ELR (cell line): ENCODE results near the gene PMEPA1.

Experiments used
- DNase-seq: peaks from one replicate; pipeline ENCODE4 v3.0.0-alpha.2; 2015; ENCODE audit warnings: low read depth

The PMEPA1 gene

GRCh38 chr20:57621421-57622200, 88.2 kb downstream of the PMEPA1 start:
- peak; percentile 29 for DNase-seq

- DNase-seq, result no peak
Measured at GRCh38 chr20:57620999-57621398, 88.8 kb downstream of the PMEPA1 start.

GRCh38 chr20:57620274-57620990, 89.4 kb downstream of the PMEPA1 start, which contains the start of gene ZBP1:
Gene ZBP1, minus strand, starts transcription at chr20:57620426. Its CDS starts 131 bp downstream, at chr20:57620295.
- no peak for DNase-seq

GRCh38 chr20:57619051-57619831, 90.6 kb downstream of the PMEPA1 start:
- DNase-seq, result no peak

- no peak for DNase-seq
Measured at GRCh38 chr20:57618764-57619050, 91.1 kb downstream of the PMEPA1 start.

GRCh38 chr20:57618091-57618763, 91.6 kb downstream of the PMEPA1 start:
- DNase-seq, result peak; percentile 49

- no peak for DNase-seq
Measured at GRCh38 chr20:57617079-57617795, 92.6 kb downstream of the PMEPA1 start.

- DNase-seq, result no peak
Measured at GRCh38 chr20:57616143-57616951, 93.5 kb downstream of the PMEPA1 start.

GRCh38 chr20:57615445-57615811, 94.4 kb downstream of the PMEPA1 start:
- DNase-seq, result no peak

- no peak for DNase-seq
Measured at GRCh38 chr20:57614490-57615444, 95.0 kb downstream of the PMEPA1 start.

- no peak for DNase-seq
Measured at GRCh38 chr20:57613481-57613921, 96.3 kb downstream of the PMEPA1 start.

- DNase-seq, result no peak
Measured at GRCh38 chr20:57612916-57613315, 96.9 kb downstream of the PMEPA1 start.

GRCh38 chr20:57612436-57612835, 97.4 kb downstream of the PMEPA1 start:
- DNase-seq, result no peak

- DNase-seq, result no peak
Measured at GRCh38 chr20:57611586-57612311, 98.1 kb downstream of the PMEPA1 start.

- no peak for DNase-seq
Measured at GRCh38 chr20:57610261-57610952, 99.4 kb downstream of the PMEPA1 start.

- DNase-seq, result no peak
Measured at GRCh38 chr20:57609842-57610167, 100.0 kb downstream of the PMEPA1 start.

- no peak for DNase-seq
Measured at GRCh38 chr20:57609086-57609841, 100.6 kb downstream of the PMEPA1 start.

GRCh38 chr20:57608516-57608915, 101.3 kb downstream of the PMEPA1 start:
- DNase-seq, result no peak
